Measurements from ENCODE around the gene RAB4B. TPM values are rescaled to one million over a fixed set of nuclear protein-coding genes. Genes with fewer than 3 reads are reported as not detected.
"Not testable (repeated sequence)": the region's sequence is repeated elsewhere in the genome, so short reads cannot be mapped to it uniquely, and the experiment has no call there.

RAB4B gene
- total RNA-seq, 2 donors from 2014 or later: 20.4 to 23.3 TPM

GRCh38 chr19:40813182-40813581, 35.1 kb downstream of the RAB4B start:
- Histone ChIP-seq H3K27me3 (no peaks in the 10 kb centered on the region), H3K36me3 (replicated peaks in 1 of 2; ENCODE audit: insufficient read depth in 1 of 2, low read depth in 2 of 2) (no peaks in the 10 kb centered on the region), H3K4me3 (no peak overlapping the region), H3K27ac (no peak overlapping the region), H3K4me1 (peaks cover 28% of the 10 kb centered on the region), H3K9me3 (no peaks in the 10 kb centered on the region)
- TF ChIP-seq POLR2A (IDR thresholded peaks at IDR 0.05): no peak
- TF ChIP-seq CTCF (IDR thresholded peaks at IDR 0.05): no peak
- 47 to 55% methylated on average over 3 to 4 of the region's 4 CpGs for WGBS, 2 donors
- DNase-seq (peak in 1 of 4 donors; percentile 22), ATAC-seq (no peak)
- intact Hi-C loops (cut with DNase I): no loop called here

- Histone ChIP-seq H3K27ac (no peak overlapping the region), H3K4me1 (peaks cover 33% of the 10 kb centered on the region), H3K4me3 (no peak overlapping the region), H3K36me3 (replicated peaks in 1 of 2; ENCODE audit: insufficient read depth in 1 of 2, low read depth in 2 of 2) (no peaks in the 10 kb centered on the region), H3K9me3 (no peaks in the 10 kb centered on the region), H3K27me3 (no peaks in the 10 kb centered on the region)
- DNase-seq (peak in 1 of 4 donors; percentile 3), ATAC-seq (no peak)
- 62 to 70% methylated on average over 4 of the region's 4 CpGs for WGBS, 2 donors
- intact Hi-C loops (cut with DNase I): no loop called here
- TF ChIP-seq POLR2A (IDR thresholded peaks at IDR 0.05): no peak
- no peak for TF ChIP-seq CTCF (IDR thresholded peaks at IDR 0.05)
Observed at GRCh38 chr19:40815223-40815622, 37.2 kb downstream of the RAB4B start.

- not testable (repeated sequence) for H3K4me3 ChIP-seq
- peak overlapping the region in 2 of 4 donors; percentile 61 to 67 for H3K27ac ChIP-seq
Observed at GRCh38 chr19:40818480-40819399, 40.7 kb downstream of the RAB4B start.

GRCh38 chr19:40819479-40820234, 41.6 kb downstream of the RAB4B start:
- ATAC-seq (peak; percentile 23), DNase-seq (peak in 1 of 4 donors; percentile 33)
- Histone ChIP-seq H3K4me1 (peaks cover 46% of the 10 kb centered on the region), H3K27ac (peak overlapping the region in 3 of 4 donors; percentile 15 to 67 (median 50))
- 37 to 43% methylated on average over 6 of the region's 6 CpGs for WGBS, 2 donors
- H3K27me3 ChIP-seq; H3K36me3 ChIP-seq (replicated peaks in 1 of 2; ENCODE audit: insufficient read depth in 1 of 2, low read depth in 2 of 2); H3K9me3 ChIP-seq; intact Hi-C loops (cut with DNase I); H3K4me3 ChIP-seq: not testable (repeated sequence)
- TF ChIP-seq CTCF (IDR thresholded peaks at IDR 0.05): peak; percentile 67 to 94 (median 80)

More at GRCh38 chr19:40818480-40819399, 40.7 kb downstream of the RAB4B start:
- ATAC-seq (peak; percentile 83), DNase-seq (peak; percentile 79 to 88 (median 84))
- intact Hi-C loops (cut with DNase I); H3K27me3 ChIP-seq; H3K36me3 ChIP-seq (replicated peaks in 1 of 2; ENCODE audit: insufficient read depth in 1 of 2, low read depth in 2 of 2); H3K9me3 ChIP-seq: not testable (repeated sequence)
- WGBS, 2 donors: 36 to 50% methylated on average over 14 to 21 of the region's 36 CpGs
- peak in 6 of 7 experiments; percentile 19 to 43 (median 28) for TF ChIP-seq CTCF (IDR thresholded peaks at IDR 0.05)
- peaks cover 39% of the 10 kb centered on the region for H3K4me1 ChIP-seq

Data from body of pancreas (tissue), 4 donors.